Measurements from ENCODE around the gene RNF217.

Gene RNF217

GRCh38 chr6:125129354-125129753 is 167.1 kb downstream of the RNF217 start:
- no peak for DNase-seq (ENCODE audit: low read depth)
- TF ChIP-seq CTCF (IDR thresholded peaks at IDR 0.05; ENCODE audit: low read length, missing control alignments): no peak
- H3K4me3 ChIP-seq (replicated peaks; ENCODE audit: low read depth, low read length): no peak overlapping the region

GRCh38 chr6:125132058-125132457 is 169.8 kb downstream of the RNF217 start:
- peak; percentile 30 for DNase-seq (ENCODE audit: low read depth)
- TF ChIP-seq CTCF (IDR thresholded peaks at IDR 0.05; ENCODE audit: low read length, missing control alignments): no peak
- H3K4me3 ChIP-seq (replicated peaks; ENCODE audit: low read depth, low read length): no peak overlapping the region

DNA sequence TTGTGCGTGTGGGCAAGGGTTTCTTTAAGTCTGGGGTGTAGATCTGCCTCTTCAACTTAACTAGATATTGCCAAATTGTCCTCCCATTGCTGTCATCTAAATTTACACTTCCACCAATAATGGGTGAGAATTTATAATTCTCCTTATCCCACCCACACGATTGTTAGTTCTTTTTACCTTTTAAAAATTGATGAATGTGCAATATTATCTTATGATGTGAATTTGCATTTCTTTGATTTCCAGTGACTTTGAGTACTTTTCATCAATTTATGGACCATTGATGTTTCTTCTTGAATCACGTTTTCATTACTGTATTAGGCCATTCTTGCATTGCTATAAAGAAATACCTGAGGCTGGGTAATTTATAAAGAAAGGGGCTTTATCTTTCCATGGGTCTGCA is 174.1 kb downstream of the RNF217 start:
- DNase-seq (ENCODE audit: low read depth): no peak

GRCh38 chr6:125138083-125138482 is 175.8 kb downstream of the RNF217 start:
- DNase-seq (ENCODE audit: low read depth): no peak
- no peak for TF ChIP-seq CTCF (IDR thresholded peaks at IDR 0.05; ENCODE audit: low read length, missing control alignments)
- H3K4me3 ChIP-seq (replicated peaks; ENCODE audit: low read depth, low read length): no peak overlapping the region

More for the DNA sequence above, 174.1 kb downstream of the RNF217 start:
- no peak for TF ChIP-seq CTCF (IDR thresholded peaks at IDR 0.05; ENCODE audit: low read length, missing control alignments)
- no peak overlapping the region for H3K4me3 ChIP-seq (replicated peaks; ENCODE audit: low read depth, low read length)

DNA sequence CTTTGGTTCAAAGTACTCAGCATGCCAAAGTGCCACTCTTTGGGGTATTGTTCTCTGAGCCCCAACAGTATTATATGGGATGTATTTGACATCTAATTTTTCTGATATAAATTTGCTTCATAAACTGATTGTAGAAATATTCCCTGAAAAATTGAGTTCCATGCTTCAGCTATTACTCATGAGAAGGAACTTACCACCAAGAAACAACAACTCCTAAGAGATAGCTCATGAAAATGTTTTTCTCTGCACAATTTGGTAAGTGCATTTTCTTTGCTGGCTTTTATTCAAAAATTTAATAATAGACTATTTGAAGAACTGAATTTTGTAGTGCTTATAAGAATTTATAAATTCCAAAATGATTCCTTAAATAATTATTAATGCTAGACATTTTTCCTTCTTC is 178.6 kb downstream of the RNF217 start:
- peak; percentile 28 for DNase-seq (ENCODE audit: low read depth)
- TF ChIP-seq CTCF (IDR thresholded peaks at IDR 0.05; ENCODE audit: low read length, missing control alignments): no peak
- no peak overlapping the region for H3K4me3 ChIP-seq (replicated peaks; ENCODE audit: low read depth, low read length)

All from fibroblast of pulmonary artery (primary cell).